Choroid plexus epithelial cell (primary cell): ENCODE data around the gene ELK1.
A peak's percentile ranks its signal among the peaks of the same experiment; 100 is the strongest.

ENCODE experiments used
- DNase-seq: peaks from one replicate; pipeline ENCODE4 v3.0.0-alpha.2; 2010; ENCODE audit warnings: low read depth
- H3K4me3 ChIP-seq: 2 replicates; pipeline ENCODE4 v1.5.1; 2011; ENCODE audit warnings: low read depth, mild to moderate bottlenecking, control low read depth, low read length, moderate library complexity
- TF ChIP-seq, protein P1 (sequence below): conservative IDR thresholded peaks from 2 replicates; pipeline ENCODE4 v1.5.1; 2011; ENCODE audit warnings: low read depth, mild to moderate bottlenecking, control low read depth, inconsistent platforms, low read length, moderate library complexity

Gene ELK1

DNA sequence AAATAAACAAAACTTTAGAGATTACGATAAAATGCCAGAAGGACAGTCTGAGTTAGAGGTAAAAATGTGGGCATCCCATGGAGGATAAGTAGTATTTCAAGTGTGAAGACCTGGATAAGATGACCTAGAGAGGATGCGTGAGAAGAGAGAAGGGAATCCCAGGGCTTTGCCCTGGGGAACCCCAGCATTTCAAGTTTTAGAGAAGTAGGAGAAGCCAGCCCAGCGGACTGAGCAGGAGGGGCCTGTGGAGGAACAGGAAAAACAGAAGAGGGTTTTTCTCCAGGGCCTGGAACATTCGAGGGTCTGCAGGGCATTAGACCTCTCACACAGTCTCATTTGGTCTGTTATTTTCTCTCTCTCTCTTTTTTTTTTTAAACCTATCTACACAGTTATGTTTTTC, 17.7 kb downstream of the ELK1 start:
- H3K4me3 ChIP-seq: no peak overlapping the region

DNA sequence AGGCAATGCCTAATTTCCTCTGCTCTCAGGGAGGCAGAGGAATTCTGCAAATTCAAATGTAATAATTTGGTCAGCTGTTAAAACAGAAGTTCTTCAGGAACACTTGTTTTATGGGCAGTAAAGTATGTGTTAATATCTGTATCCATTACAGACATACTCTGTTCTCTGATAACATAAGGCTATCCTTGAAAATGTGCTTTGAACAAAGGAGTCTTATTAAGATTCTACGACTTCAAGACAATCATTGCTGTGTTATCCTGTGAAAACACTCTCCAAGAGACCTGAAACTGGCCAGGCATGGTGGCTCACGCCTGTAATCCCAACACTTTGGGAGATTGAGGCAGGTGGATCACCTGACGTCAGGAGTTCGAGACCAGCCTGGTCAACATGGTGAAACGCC, 18.7 kb downstream of the ELK1 start:
- TF ChIP-seq, protein P1, sequence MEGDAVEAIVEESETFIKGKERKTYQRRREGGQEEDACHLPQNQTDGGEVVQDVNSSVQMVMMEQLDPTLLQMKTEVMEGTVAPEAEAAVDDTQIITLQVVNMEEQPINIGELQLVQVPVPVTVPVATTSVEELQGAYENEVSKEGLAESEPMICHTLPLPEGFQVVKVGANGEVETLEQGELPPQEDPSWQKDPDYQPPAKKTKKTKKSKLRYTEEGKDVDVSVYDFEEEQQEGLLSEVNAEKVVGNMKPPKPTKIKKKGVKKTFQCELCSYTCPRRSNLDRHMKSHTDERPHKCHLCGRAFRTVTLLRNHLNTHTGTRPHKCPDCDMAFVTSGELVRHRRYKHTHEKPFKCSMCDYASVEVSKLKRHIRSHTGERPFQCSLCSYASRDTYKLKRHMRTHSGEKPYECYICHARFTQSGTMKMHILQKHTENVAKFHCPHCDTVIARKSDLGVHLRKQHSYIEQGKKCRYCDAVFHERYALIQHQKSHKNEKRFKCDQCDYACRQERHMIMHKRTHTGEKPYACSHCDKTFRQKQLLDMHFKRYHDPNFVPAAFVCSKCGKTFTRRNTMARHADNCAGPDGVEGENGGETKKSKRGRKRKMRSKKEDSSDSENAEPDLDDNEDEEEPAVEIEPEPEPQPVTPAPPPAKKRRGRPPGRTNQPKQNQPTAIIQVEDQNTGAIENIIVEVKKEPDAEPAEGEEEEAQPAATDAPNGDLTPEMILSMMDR: no peak
- no peak overlapping the region for H3K4me3 ChIP-seq
- no peak for DNase-seq

More for the DNA sequence above, 17.7 kb downstream of the ELK1 start:
- TF ChIP-seq, protein P1: no peak
- no peak for DNase-seq

DNA sequence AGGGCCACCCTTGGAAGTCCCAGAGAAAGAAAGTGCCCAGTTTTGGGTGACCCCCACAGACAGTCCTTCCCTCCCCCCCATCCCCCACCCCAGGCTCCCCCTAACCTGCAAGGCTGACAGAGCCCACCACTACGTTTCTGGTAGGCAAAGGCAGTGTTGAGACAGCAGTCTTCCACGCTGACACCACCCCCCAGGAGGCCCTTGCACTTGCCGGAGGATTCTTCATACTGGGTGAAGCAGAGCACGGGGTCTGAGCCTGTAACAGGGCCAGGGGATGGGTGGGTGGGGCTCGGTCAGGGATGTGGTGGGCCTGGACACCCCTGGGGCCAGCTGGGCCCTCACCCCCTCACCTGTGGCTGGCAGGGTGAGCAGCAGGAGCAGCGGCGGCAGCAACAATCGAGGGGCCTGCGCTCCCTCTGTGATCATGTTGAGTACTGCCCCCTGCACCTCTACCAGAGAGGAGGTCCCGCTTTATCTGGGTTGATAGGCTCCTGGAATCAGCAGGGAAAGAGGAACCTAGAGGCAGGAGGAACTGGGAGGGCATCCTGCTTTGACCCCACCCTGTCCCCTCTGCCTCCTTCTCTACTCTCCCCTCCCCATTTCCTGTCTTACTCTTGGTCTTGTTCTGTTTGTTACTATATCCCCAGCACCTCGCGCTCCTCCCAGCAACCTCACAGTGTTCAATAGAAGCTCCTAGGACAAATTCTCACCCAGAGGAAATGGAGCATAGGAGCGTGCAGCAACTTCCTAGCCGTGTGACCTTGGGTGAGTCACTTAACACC, 20.8 kb downstream of the ELK1 start, which contains the start of gene CFP:
Gene CFP (minus strand): TSS at position 512 of the 782 bp plus-strand sequence. CDS start 86 bp downstream, at position 426.
- DNase-seq: no peak
- TF ChIP-seq, protein P1: no peak
- H3K4me3 ChIP-seq: no peak within 1 kb of the TSS

DNA sequence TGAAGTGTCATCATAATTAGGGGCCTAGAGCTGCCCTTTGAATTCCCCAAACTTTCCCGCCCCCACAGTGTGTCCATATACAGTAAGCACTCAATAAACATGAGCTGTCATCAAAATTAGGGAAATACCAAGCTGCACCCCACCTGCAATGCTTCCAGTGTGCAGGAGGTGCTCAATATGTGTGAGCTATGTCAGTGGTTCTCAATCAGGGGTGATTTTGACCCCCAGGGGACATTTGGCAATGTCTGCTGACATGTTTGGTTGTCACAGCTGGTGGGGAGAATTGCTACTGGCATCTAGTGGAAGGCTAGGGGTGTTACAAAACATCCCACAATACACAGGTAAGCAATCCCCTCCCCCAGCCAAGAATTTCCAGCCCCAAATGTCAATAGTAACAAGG, 21.4 kb downstream of the ELK1 start:
- TF ChIP-seq, protein P1: peak; percentile 36
- no peak overlapping the region for H3K4me3 ChIP-seq
- no peak for DNase-seq

DNA sequence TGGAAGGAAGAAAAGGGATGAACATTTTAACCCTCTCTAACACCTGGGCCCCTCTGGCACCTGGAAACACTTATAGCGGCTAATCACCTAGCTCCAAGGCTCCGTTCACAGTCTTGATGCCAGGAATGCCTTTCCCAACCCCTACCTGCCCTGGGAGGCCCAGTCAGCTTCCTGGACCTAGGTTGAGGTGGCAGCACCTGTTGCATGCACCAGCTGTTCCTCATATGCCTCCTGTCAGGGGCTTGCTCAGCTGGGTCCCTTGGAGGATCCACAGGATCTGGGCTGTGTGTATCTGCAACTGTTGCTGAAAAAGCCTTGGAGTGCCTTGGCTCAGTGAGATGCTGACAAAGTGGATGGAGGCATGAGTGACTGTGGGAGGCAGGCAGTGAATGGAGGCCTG, 25.0 kb downstream of the ELK1 start:
- no peak overlapping the region for H3K4me3 ChIP-seq
- DNase-seq: no peak
- TF ChIP-seq, protein P1: no peak

DNA sequence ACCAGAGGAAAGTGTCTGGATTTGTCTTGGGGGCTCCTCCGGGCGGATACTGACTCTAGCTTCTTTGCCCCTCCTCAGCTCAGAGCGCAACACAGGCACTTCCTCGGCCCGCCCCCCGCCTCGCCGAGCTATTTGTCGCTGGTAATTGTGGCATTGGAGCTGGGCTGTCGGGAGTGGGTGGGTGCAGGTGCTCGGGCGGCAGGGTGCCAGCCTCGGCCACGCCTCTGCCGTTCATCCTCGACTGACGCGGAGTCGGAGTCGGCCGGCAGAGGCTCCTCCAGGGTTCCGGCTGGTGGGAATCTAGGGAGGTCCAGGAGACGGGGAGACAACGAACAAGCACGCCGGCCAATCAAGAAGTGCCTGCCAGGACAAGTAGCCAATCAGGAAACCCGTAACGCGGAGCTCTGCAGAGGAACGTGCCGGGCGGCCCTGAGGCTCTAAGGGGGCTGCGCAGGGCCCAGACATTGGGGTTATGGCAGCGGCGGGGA, 26.8 kb downstream of the ELK1 start:
- peak overlapping the region; percentile 51 for H3K4me3 ChIP-seq
- TF ChIP-seq, protein P1: no peak
- peak; percentile 85 for DNase-seq

DNA sequence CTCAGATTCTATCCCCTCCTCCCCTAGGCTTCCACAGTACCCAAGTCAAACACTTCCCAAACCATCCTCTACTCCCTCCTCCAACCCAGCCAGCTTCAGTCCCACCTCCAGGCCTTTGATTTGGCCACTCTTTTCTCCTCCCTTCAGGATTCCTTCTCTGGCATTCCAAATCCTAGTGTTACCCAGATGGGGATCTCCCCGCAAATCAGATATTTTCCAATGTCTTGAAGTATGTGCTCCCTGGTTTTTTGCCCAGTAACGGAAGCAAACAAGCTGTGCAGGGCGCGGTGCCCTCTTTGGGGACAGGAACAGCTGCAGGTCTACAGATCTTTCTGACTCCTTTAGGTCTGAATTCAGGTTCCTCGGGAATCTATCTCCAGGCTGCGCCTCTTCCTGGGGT, 28.5 kb downstream of the ELK1 start:
- no peak overlapping the region for H3K4me3 ChIP-seq
- TF ChIP-seq, protein P1: no peak
- DNase-seq: no peak
